GM19452 (cell line): ENCODE results near the gene DPP6.

Experiments used
- ATAC-seq: cut with Tn5 transposase; IDR thresholded peaks from one replicate; pipeline ENCODE4 v1.9.1; 2021; ENCODE audit not compliant: unreplicated experiment

DPP6 gene

DNA sequence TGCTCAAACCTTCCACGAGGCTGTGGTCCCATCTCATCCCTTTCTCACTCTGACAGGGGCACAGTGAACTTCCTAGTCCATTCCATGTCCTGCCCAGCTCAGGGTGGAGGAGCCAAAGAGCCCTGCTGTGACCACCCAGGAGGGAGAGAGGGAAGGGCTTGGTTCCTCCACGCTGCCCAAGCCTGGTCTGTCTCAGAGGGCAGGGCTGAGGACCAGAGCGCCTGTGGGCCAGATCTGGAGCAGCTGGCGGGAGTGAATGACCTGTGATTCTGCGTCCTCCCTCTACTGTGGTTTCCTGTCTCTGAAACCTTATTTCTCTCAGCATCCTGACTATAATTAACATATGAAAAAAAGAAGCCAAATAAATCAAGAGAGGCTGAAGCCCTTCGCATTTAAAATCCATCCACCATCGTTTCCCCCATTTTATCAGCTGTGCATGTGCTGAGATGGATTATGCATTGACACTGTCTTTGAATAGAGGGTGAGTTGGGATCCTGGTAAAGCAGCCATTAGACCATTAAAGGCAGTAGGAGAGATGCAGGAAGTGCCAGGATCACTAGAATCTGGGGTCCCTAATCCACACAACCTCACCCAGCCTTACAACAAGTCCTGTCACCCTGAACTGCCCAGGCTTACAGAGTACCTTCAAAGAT, 165.6 kb downstream of the DPP6 start:
- ATAC-seq, result no peak

DNA sequence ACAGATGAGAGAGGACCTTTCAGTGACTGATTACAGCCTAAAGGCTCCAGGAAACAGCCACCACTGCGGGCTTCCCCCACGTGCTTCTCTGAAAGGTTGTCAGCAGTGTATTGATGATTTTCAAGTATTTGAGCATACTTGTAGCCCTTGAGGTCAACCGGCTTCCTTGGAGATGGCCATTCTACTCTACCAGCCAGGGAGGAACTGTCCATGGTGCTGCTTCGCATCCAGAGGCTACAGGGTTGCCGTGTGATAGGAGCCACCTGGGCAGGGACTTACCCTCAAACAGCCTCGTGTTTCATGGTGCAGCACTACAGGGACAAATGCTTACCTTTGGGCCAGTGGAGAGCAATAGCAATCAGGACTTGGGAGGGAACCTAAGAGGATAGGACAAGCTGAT, 179.5 kb downstream of the DPP6 start:
- ATAC-seq, result no peak

DNA sequence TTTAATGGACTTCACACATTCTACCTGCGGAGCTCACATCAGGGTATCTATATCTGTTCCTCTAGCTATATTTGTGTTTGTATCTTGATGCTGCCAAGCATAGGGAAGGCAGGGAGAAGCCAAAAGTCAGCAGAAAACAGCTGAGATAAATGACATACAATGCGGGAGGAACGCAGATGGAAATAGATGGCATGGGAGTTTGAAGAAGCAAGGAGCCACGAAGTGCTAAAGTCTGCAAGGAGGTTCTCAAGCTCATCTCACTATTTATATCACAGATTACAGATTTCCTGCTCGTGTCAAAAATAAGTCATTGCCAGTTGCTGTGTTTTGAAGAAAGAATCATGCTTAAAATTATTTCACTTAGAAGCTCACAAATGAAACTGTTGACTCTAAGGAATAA, 180.5 kb downstream of the DPP6 start:
- no peak for ATAC-seq

DNA sequence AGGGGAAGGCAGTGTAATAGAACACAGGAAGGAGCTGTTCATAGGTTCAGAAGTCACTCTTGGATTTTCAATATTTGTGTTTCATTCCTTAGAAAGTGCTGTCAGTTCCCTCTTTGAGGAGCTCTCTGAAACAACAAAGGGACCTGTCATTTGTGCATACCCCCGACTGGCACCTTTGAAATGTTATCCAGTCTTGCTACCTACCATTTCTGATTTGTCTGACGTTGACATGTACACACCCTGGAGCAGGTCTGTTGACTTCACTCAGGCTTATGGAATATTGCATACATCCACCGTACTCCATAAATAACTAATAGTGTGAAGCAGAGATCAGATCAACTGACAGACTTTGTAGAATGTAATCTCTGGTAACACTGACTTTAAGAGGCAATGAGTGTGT, 189.8 kb downstream of the DPP6 start:
- no peak for ATAC-seq

DNA sequence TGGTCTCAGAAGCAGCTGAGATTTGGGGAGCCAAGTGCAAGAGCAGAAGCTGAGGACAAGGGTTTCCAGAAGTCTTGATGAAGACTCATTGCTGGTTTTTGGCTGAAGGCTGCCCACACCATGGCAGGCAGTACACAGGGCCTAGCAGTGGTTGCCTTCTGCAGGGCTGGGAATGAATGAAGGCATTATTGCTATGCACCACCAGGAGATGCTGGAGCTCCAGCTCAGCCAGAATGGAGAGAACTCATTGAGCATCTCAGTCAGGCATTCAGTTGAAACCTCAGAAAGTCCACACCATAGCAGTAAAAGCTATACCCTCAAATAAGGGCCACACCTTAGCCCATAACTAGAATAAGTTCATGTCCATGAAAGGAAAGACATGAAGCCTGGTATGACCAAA, 190.5 kb downstream of the DPP6 start:
- no peak for ATAC-seq

DNA sequence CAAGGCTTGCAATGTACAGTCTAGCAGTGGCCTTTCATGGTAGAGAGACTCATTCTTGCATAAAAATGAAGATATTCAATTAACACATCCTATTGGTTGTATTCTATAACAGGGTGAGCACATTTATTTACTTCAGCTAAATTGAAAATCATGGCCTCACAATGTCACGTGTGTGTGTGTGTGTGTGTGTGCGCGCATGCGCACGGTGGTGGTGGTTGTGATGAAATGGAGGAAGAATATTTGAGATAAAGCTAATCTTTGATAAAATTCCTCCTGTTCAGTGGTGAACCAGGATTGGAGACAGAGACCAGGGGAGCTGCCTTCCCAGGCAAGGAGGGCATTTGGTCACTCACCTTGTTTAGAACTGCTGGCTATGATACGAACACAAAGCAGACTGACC, 199.8 kb downstream of the DPP6 start:
- ATAC-seq, result no peak

DNA sequence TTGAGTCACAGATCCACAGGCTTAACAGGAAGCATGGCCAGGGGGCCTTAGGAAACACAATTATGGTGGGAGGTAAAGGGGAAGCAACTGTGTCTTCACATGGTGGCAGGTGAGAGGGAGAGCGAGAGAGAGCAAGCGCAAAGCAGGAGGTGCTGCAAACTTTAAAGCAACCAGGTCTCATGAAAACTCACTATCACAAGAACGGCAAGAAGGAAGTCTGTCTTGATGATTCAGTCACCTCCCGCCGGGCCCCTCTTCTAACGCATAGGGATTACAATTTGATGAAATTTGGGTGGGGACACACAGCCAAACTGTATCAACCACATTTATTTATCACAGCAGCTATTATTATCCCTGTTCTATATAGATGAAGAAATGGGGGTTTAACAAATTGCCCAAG, 201.6 kb downstream of the DPP6 start:
- no peak for ATAC-seq

DNA sequence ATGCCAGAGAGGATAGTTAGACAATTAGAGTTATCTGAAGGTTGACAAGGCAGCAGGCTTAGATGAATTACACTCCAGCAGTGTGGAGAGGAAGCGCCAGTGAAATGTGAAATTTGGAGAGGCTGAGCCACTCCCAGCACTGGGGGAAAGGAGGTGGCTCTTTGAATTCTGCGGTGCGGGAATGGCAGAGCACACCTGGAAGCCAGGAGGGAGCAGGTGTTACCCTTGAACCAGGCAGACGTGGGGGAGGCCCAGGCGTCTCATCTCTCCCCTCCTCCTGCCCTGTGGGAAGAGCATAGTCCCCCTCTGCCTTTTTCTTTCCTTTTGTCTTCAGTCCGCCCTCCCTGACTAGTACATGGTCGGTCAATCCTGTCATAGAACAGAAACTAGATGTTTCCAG, 203.1 kb downstream of the DPP6 start:
- no peak for ATAC-seq

- ATAC-seq, result no peak
These were observed 204.0 kb downstream of the DPP6 start for GRCh38 chr7:154256150-154256549.

DNA sequence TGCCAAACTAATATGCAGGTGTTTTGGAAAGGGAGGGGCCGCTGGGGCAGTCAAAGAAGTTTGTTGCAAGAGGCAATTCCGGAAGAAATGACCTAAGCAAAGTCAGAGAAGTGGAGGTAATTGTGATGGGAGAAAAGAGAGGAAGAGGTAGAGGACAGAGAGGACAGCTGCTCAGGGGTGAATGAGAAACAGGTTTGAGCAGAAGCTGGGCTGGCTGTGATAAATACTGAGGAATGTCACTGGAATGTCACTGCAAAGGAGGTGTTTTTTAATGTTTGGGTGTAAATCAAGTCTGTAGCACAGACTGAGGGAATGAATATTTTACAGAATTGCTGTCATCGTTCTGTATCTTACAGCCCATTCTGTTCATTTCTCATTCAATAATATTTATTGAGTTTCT, 207.2 kb downstream of the DPP6 start:
- no peak for ATAC-seq

GRCh38 chr7:154287356-154287755, 235.2 kb downstream of the DPP6 start:
- ATAC-seq, result no peak

GRCh38 chr7:154289119-154289518, 236.9 kb downstream of the DPP6 start:
- ATAC-seq, result no peak

- no peak for ATAC-seq
These were observed 244.2 kb downstream of the DPP6 start for GRCh38 chr7:154296443-154296842.

DNA sequence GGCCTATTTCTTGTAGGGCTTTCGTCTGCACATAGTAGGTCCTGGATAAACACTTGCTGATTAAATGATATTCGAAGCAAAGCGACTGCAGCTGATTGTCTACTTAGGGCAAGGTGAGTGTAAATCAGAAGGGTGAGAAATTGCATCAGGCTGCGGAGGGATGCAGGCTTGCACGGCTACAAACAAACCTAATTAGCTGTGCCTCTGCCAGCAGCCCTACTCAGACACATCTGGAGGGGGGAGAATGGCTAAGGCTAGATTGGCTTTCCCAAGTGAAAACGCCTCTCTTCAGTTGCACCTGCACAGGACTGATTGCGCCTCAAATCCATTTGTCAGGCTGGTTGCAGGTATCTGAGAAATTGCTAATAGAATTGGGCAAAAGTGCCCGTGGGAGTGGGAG, 247.5 kb downstream of the DPP6 start:
- no peak for ATAC-seq

DNA sequence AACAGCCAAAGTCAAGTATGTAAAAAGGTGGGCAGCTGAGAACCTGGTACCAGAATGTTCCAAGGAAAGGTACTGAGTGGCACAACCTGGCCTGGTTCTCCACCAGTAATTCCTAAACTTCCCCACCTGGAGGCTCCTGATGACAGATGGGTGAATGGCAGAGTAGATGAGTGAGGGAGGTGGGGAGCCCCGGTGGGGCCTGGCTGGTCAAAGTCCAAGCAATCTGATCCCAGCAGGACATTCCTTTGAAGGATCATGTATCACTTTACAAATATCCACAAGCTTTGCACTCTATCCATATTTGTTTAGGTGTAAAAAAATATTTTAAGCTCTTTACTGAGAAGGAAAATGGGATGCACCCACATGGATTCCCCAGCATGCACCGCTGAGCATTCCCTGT, 250.2 kb downstream of the DPP6 start:
- no peak for ATAC-seq

GRCh38 chr7:154304231-154304630, 252.0 kb downstream of the DPP6 start:
- ATAC-seq, result no peak

GRCh38 chr7:154304740-154305700, 252.8 kb downstream of the DPP6 start:
- ATAC-seq, result no peak

DNA sequence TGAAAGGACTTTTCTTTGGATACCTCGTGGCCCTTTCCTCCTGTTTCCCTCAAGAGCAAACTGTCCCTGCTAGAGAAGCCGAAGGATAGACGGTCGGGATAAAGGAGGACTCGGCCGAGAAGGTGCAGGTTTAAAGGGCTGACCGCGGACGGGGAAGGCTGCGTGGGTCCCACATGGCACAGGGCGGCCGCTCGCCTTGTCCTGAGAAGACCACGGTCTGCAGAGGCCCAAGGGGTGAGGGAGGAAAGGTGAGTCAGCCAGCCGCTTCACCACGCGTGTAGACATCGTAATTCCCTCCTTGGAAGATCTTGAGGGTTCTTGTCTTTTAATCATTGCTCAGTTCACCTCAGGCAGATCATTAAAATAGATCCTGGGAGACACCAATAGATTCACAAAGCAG, 253.8 kb downstream of the DPP6 start:
- ATAC-seq, result no peak

DNA sequence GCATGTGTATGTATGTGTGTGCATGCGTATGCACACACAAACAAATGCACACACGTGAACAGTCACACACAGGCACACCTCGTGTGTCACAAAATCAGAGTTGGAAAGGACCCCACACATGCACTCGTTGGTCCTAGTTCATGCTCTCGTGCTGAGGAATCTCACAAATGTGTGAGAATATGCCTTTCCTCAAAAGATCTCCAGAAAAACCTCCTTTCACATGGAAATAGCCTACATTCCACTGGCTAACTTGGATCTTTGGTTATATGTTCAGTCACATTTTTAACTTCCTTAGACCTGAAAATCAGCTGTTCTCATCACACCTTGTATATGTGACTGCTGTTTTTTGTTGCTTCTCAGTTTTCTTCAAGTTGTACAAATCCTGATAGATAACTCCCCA, 256.7 kb downstream of the DPP6 start:
- no peak for ATAC-seq

DNA sequence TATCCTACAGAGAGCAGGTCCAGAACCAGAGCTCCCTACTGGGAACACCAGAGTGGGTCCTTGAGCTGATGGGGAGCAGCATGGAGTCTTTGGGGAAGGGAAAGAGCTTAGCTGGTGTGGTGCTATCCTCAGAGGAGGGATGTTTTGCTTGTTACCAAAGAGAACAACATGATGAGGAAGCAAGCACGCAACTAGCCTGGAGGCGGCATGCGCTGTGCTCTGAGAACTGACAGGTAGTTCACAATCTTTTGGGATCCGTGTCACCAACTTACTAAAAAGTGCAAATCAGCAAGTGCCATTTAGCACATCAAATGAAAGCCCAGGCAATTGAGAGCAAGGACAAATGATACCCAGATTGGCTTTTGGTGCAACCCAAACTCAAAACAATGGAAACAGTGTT, 257.9 kb downstream of the DPP6 start:
- no peak for ATAC-seq

DNA sequence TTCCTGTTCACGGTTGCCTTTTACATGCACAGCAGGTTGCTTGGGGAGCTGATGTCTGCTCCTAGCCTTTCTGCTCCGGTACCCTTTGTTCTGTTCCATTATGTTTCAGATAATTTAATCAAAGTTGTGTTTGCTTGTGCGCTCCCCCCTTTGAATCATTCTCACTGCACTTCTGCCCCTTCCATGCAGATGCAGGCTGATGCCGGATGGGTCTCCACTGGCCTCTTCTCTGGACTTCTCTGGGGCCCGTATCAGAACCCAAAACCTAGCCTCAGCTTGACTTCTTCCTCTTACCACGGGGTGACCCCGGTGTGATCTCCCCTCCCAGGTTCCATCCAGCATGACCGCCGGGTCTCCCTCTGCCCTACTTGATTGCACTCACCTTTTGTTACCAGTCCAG, 272.0 kb downstream of the DPP6 start:
- ATAC-seq, result no peak

DNA sequence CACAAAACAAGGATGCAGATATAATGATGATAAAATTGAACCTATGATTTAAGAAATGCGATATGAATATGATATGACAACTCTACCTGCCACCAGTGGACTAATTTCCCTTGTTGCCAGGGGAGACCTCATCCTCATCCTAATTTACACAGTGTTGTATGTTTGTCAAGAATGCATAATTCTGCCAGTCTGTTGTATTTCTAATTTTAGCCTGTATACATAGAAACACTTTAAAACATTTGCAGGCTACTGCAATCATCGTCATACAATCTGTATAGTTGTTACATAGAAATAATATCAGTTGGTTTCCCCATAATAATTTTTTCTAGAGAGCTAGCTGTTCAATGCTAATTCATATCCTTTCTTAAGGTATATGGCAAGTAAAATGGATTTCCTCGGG, 274.2 kb downstream of the DPP6 start:
- ATAC-seq, result no peak

- ATAC-seq, result no peak
These were observed 278.1 kb downstream of the DPP6 start for GRCh38 chr7:154330318-154330717.
